Calu3 (cell line): Measurements from ENCODE around the gene COX14. TPM values are rescaled to one million over a fixed set of nuclear protein-coding genes. Genes with fewer than 3 reads are reported as not detected.
"Not testable (repeated sequence)": the region's sequence is repeated elsewhere in the genome, so short reads cannot be mapped to it uniquely, and the experiment has no call there.

Experiments used
- BruUV-seq: library from RNA; stranded (reverse); fragments of 400-500 nt; replicated peaks from 2 replicates; lab custom pipeline; 2021; lab: Mats Ljungman, UMichigan
- CTCF ChIA-PET: fragments of 300-600 bp; sonication (Branson Sonifier 250); formaldehyde crosslinking; loops from one replicate; lab custom pipeline; 2022; ENCODE audit warnings: antibody characterized with exemption; lab: Charles Lee
- DNase-seq: peaks from one replicate; pipeline ENCODE4 v3.0.0; 2022
- H3K27ac Mint-ChIP-seq: one replicate; pipeline ENCODE4 v1.8.0; 2022; ENCODE audit warnings: mixed read lengths; ENCODE audit not compliant: unreplicated experiment
- H3K27me3 Mint-ChIP-seq: one replicate; pipeline ENCODE4 v1.8.0; 2022; ENCODE audit warnings: mixed read lengths; ENCODE audit not compliant: unreplicated experiment
- H3K36me3 Mint-ChIP-seq: one replicate; pipeline ENCODE4 v1.8.0; 2022; ENCODE audit warnings: mild to moderate bottlenecking, moderate library complexity, mixed read lengths; ENCODE audit not compliant: insufficient read depth, unreplicated experiment
- H3K4me1 Mint-ChIP-seq: one replicate; pipeline ENCODE4 v1.8.0; 2022; ENCODE audit warnings: mild to moderate bottlenecking, low read depth, mixed read lengths; ENCODE audit not compliant: unreplicated experiment
- H3K4me3 Mint-ChIP-seq: one replicate; pipeline ENCODE4 v1.8.0; 2022; ENCODE audit warnings: mild to moderate bottlenecking, low read depth, moderate library complexity, mixed read lengths; ENCODE audit not compliant: unreplicated experiment
- H3K9me3 Mint-ChIP-seq: one replicate; pipeline ENCODE4 v1.8.0; 2022; ENCODE audit warnings: low read depth, mixed read lengths; ENCODE audit not compliant: unreplicated experiment
- CTCF ChIP-seq: fragments of 200-600 bp; IDR thresholded peaks from one replicate; pipeline ENCODE4 v1.8.0; 2022; ENCODE audit warnings: antibody characterized with exemption; ENCODE audit not compliant: unreplicated experiment
- intact Hi-C: fragments of 100-400 bp; cut with micrococcal nuclease; formaldehyde crosslinking; loops from one replicate; pipeline ENCODE4 v1.10.0; 2022; ENCODE audit not compliant: unreplicated experiment
- total RNA-seq: library from RNA; stranded (reverse); gene quantifications from 2 replicates; pipeline ENCODE4 v1.2.3, GENCODE V29; 2022

Gene COX14
- total RNA-seq, 1 experiment from 2014 or later, result 37.1 TPM

DNA sequence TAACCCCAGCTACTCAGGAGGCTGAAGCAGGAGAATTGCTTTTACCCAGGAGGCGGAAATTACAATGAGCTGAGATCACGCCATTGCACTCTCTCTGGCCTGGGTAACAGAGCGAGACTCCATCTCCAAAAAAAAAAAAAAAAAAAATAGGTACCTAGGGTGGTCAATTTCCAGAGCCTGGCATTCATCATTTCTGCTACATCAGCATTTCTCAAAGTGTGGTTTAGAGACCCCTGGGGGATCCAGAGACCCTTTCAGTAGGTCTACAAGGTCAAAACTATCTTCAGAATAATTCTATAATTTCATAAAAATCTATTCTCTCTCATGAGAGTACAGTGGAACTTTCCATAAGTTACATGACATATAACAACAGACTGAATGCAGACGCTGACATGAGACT, 35.2 kb downstream of the COX14 start:
- H3K27me3 Mint-ChIP-seq, result no peaks in the 10 kb centered on the region
- no peak overlapping the region for H3K4me3 Mint-ChIP-seq
- no peaks in the 10 kb centered on the region for H3K36me3 Mint-ChIP-seq
- no peak for DNase-seq
- intact Hi-C loops, result no loop called here
- no peak overlapping the region for H3K27ac Mint-ChIP-seq
- H3K9me3 Mint-ChIP-seq, result no peaks in the 10 kb centered on the region
- TF ChIP-seq CTCF, result no peak
- peaks cover 5% of the 10 kb centered on the region for H3K4me1 Mint-ChIP-seq
- CTCF ChIA-PET, result no interaction called here
- no TSS peak for BruUV-seq

DNA sequence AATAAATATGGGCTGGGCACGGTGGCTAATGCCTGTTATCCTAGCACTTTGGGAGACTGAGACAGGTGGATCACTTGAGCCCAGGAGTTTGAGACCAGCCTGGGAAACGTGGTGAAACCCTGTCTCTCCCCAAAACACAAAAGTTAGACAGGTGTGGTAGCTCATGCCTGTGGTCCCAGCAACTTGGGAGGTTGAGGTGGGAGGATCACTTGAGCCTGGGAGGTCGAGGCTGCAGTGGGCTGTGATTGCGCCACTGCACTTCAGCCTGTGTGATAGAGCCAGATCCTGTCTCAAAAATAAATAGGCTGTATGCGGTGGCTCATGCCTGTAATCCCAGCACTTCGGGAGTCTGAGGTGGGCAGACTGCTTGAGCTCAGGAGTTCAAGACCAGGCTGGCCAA, 36.0 kb downstream of the COX14 start:
- H3K4me1 Mint-ChIP-seq, DNase-seq, H3K36me3 Mint-ChIP-seq, intact Hi-C loops, H3K4me3 Mint-ChIP-seq, BruUV-seq, H3K9me3 Mint-ChIP-seq, CTCF ChIA-PET, H3K27ac Mint-ChIP-seq, H3K27me3 Mint-ChIP-seq: not testable (repeated sequence)

- Mint-ChIP-seq H3K4me3 (no peak overlapping the region), H3K27me3 (no peaks in the 10 kb centered on the region), H3K9me3 (no peaks in the 10 kb centered on the region), H3K27ac (no peak overlapping the region), H3K36me3 (no peaks in the 10 kb centered on the region), H3K4me1 (peaks cover 5% of the 10 kb centered on the region)
- no peak for DNase-seq
- CTCF ChIA-PET, result interaction anchor here (0.7 kb wide), 1 partner anchor 10 kb away, joined by 3 read pairs; no protein-coding TSS in a partner anchor
- intact Hi-C loops, result no loop called here
- no peak for TF ChIP-seq CTCF
- BruUV-seq, result no TSS peak
These were observed 37.3 kb downstream of the COX14 start for GRCh38 chr12:50149311-50149710.

- no TSS peak for BruUV-seq
- Mint-ChIP-seq H3K9me3 (no peaks in the 10 kb centered on the region), H3K4me3 (no peak overlapping the region), H3K27me3 (no peaks in the 10 kb centered on the region), H3K36me3 (no peaks in the 10 kb centered on the region), H3K4me1 (peaks cover 5% of the 10 kb centered on the region), H3K27ac (no peak overlapping the region)
- intact Hi-C loops, result no loop called here
- no peak for TF ChIP-seq CTCF
- no peak for DNase-seq
- CTCF ChIA-PET, result interaction anchor here (0.8 kb wide), 1 partner anchor 39 kb away, joined by 3 read pairs; the partner anchor contains the start of gene COX14
These were observed 39.1 kb downstream of the COX14 start for GRCh38 chr12:50151047-50151687.

DNA sequence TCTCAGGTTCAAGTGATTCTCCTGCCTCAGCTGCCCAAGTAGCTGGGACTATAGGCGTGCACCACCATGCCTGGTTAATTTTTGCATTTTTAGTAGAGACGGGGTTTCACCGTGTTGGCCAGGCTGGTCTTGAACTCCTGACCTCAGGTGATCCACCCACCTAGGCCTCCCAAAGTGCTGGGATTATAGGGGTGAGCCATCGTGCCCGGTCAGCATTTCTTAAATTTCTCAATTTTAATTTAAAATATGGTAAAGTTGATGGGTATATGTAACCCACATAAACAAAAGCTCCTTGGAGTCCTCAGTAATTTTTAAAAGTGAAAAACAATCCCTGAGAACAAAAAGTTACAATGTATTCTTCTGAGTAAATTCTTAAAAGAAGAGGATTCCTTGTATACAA, 42.9 kb downstream of the COX14 start:
- BruUV-seq, H3K27ac Mint-ChIP-seq, intact Hi-C loops, H3K27me3 Mint-ChIP-seq, H3K9me3 Mint-ChIP-seq, H3K4me1 Mint-ChIP-seq, CTCF ChIA-PET, DNase-seq, H3K36me3 Mint-ChIP-seq, H3K4me3 Mint-ChIP-seq: not testable (repeated sequence)
